Stimulated activated CD4-positive, alpha-beta T cell treated with anti-CD3 and anti-CD28 coated beads, Interleukin-4, amount 100 ng/mL, for 1 hour (primary cell): ENCODE measurements around the gene FBXL17.
"Not testable (repeated sequence)": the region's sequence is repeated elsewhere in the genome, so short reads cannot be mapped to it uniquely, and the experiment has no call there.

Source experiments
- DNase-seq: peaks from one replicate; pipeline ENCODE4 v3.0.0-alpha.2; 2020

Gene FBXL17

DNA sequence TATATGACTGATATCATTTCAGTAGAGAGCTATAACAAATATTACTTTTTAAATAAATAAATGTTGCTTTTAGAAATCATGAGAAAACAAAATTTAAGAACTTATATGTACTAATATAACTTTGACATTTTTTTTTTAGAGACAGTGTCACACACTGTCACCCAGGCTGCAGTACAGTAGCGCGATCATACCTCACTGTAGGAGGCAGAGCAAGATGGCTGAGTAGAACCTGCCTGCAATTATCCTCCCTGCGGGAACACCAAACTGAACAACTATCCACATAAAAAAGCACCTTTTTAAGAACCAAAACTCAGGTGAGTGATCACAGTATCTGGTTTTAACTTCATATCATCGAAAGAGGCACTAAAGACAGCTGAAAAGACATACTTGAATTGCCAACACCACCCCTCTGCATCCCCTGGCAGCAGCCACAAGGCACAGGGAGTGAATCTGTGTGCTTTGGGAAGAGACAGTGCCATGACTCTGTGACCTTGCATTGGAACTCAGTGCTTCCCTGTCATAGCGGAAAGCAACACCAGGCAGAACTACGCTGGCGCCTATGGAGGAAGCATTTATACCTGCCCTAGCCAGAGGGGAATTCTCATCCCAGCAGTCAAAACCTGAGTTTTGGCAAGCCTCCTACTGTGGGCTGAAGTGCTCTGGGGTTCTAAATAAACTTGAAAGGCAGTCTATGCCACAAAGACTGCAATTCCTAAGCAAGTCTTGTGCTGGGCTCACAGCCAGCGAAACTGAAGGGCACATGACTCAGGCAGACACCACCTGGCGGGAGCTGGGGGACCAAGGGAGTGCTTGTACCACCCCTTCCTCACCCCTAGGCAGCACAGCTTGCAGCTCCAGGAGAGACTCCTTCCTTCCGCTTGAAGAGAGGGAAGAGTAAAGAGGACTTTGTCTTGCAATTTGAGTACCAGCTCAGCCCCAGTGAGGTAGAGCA is 142.7 kb downstream of the FBXL17 start:
- no peak for DNase-seq

DNA sequence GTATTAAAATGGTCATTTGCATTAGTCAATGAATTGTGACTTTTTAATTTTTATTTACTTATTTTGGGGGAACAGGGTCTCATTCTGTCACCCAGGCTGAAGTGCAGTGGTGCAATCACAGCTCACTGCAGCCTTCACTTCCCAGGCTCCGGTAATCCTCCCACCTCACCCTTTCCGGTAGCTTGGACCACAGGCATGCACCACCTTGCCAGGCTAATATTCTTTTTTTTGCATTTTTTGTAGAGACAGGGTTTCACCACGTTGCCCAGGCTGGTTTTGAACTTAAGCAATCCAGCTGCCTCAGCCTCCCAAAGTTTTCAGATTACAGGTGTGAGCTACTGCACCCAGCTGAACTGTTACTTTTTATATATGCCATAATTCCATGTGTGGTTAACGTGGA is 143.4 kb downstream of the FBXL17 start:
- DNase-seq = no peak

DNA sequence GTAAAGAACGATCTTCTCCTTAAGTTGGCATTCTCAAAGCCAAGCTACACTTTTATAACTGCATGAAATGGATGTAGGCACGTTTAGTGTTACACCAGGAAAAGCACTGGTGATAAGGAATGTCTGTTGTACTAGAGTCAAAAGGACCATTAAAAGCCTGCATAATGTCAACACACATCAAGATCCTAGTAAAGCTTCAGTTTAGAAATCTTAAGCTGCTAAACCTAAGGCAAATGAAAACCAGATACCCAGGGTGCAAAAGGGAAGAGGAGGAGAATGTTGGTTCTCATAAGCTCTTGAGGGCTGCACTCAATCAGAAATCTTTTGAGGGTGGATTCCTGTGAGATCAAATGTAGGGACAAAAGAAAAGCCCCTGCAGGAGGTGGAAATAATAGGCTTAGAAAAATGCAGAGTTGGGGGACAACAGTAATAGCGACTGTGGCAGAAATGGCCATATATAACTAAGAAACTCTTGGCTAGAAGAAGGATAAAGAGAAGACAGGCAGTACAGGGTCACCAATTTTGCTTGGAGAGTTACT is 148.2 kb downstream of the FBXL17 start:
- no peak for DNase-seq

DNA sequence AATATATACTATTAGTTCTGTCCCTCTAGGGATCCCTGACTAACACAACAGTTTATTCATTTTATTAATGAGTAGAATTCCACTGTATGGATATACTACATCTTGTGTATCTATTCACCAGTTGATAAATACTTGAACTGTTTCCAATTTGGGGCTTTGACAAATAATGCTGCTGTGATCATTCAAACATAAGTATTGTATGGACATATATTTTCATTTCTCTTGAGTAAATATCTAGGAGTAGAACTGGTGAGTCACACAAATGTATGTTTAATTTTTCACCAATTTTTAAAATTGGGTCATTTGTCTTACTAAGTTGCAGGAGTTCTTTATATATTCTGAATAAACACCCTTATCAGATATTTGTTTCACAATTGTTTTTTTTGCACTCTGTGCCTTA is 149.1 kb downstream of the FBXL17 start:
- DNase-seq = no peak

DNA sequence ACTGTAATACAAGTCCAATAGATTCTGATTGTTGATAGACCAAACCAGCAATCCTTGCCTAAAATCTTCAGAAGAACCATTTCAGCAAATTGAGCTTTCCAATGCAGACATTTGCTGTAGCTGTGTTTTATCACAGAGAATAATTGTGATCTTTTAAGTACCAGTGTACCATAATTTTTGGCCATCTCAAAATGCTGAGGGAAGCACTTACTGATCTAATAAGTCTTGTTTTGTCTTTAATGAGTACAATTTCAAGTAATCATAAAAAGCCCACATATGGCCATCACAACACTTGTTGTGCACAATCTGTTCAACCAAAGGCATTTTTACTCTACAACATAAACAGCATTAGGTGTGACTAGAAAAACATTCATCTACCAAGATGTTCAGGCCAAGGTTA is 159.9 kb downstream of the FBXL17 start:
- no peak for DNase-seq

DNA sequence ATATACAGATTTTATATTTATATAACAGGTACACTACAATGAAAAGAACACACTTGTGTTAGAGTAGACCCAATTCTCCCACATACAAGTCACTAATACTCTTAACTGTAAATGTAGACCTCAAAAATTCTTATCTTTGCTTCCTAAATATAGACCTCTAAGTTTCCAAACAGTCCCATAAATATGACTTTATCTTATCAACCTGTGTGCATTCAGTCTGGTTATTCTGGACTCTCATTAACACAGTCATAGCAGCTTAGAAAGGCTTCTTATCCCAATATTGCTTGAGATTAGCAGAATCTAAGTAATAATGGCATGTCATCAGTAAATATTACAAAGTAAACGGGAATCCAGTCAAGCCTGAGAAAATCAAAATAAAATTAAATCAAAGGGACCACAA is 161.1 kb downstream of the FBXL17 start:
- DNase-seq = no peak

DNA sequence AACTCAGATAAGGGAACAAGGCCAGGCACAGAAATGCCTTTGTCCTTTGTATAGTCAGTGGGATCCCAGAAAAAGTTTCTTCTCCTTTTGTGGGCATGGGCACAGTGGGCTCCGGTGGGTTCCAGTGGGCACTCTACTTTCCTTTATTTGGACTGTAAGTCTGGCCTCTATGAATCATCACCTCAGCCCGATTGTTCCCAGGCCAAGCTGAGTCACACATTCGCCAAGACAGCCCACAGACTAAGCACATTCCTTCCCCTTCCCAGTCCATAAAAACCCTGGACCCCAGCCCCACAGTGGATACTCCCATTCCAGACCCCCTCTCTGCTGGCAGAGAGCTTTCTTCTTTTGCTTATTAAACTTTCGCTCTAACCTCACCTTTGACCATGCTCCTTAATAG is 165.0 kb downstream of the FBXL17 start:
- DNase-seq = no peak

DNA sequence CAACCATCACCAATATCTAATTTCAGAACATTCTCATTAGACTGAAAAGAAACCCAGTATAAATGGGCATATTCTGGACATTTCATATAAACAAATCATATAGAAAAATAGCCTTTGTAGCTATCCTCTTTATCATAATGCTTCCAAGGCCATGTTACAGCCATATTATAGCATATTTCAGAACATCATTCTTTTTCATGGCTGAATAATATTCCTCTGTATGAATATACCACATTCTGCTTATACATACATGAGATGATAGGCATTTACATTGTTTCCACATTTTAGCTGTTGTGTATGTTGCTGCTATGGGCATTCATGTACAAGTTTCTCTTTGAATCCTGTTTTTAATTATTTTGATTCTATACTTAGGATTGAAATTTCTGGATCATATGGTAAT is 167.0 kb downstream of the FBXL17 start:
- DNase-seq = no peak

DNA sequence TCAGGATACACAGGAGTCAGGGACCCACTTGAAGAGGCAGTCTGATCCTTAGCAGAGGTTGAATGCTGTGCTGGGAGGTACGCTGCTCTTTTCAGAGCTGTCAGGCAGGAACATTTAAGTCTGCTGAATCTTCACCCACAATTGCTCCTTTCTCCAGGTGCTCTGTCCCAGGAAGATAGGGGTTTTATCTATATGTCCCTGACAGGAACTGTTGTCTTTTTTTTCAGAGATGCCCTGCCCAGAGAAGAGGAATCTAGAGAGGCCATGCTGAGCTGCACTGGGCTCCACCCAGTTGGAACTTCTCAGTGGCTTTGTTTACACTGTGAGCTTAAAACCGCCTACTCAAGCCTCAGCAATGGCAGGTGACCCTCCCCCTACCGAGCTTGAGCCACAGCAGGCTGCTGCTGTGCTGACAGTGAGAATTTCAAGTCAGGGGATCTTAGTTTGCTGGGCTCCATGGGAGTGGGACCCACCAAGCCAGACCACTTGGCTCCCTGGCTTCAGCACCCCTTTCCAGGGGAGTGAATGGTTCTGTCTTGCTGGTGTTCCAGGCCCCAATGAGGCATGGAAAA is 169.0 kb downstream of the FBXL17 start:
- no peak for DNase-seq

DNA sequence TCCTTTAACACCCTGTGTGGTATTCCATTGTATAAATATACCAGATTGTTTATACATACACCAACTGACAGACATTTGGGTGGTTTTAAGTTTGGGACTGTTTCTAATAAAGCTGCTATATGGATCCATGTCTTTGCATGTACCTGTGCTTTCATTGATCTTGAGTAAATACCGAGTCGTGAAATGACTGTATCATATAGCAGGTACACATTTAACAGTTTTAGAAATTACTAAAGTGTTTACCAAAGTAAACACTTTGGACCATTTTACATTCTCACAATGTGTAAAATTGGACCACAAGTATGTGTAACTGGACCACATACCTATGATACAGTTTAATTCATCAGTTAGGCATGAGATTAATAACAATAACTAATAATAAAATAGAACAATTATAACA is 175.2 kb downstream of the FBXL17 start:
- DNase-seq = no peak

DNA sequence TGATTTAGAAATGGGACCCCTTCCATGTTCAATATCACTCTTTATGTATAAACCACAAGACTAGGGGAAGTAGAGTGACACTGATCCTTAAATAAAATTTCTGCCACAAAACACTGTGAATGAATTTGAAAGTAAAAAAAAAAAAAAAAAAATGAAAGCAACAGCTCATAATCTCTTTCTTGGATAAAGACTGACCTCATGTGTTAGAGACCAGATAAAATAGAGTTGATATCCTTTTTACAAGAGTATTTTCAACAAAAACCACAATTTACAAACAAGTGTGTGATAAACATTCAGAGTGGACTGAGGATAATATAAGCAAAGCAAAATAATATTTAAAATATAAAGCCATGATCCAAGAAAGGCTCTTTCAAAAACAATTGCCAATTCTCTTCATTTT is 180.2 kb downstream of the FBXL17 start:
- no peak for DNase-seq

DNA sequence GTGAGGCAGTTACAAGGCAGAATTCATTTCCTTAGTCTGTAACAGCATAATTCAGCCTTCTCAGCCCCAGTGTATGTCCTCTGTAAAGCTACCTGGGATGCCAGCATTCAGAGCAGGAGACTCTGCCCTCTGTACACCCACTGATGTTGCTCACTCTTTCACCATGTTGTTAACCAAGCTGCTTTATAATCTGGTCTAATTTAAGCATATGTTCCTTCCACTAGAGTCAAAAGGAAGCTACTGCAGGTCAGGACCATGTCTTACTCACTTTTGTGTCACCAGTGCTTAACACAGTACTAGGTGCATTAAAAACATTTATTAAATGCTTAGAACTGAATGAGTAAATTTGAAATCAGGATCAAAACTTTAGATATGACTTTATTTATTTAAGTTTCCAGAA is 185.6 kb downstream of the FBXL17 start:
- no peak for DNase-seq

DNA sequence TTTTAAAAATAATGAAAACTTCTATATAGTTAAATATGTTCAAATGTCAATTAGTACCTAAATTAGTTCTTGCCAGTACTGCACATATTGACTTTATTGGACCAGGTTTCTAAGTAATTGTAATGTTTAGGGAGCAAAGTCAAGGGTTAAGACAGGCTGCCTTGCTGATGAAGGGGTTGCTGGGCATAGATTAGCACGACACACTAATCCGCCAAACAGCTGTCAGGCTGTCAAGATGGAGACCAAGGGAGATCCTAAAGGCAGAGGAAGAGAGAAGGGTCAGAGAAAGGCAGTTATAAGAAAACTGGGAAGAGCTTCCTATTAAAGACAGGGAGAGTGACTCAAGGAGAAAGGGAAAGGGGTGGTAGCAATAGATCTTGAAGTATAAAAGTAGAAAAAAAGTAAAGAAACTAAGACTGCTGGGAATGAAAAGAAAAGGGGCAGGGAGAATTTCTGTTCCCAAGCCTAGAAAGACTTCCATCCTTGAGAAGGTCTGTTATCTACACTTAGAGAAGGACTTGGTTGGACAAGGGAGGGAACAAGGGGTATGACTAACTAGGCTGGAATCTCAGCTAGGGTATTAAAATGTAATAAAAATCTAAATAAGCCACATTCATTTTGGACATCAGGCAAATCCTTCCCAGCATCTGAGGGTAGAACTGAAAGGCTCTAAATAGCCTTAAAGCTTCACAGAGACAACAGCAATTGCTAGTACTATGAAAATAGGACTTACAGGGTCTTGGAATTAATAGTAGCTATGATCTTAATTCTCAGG is 188.7 kb downstream of the FBXL17 start:
- DNase-seq = no peak

DNA sequence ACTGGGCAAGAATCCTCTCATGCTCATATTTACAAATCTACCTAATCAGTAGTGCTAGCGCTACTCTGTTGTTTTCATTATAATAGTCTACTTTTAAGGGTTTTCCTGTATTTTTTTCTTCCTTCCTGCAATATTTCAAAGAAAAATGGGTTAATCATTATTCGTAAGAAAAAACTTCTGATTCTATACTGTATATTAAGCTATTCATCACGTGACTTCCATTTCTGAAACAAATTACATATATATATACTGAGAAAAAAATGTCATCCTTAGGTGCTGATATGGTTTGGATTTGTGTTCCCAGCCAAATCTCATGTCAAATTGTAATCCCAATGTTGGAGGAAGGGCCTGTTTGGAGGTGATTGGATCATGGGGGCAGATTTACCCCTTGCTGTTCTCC is 197.0 kb downstream of the FBXL17 start:
- DNase-seq = no peak

DNA sequence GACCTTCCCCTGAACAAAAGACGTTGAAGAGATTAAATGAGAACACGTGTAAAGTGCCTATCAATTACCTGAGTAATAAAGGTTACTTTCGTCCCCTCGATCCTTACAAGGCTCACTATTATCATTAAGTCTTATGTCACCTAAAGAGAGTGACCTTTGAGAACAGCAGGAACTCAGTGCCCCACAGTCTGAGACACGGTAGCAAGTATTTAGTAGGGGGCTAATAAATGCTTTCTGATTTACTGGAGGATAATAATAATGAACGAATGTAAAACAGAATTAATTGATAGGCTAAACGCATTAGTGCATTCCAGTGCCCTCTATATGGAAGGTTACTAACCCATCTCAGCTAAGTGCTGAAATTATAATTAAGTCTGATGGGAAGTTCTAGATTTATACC is 199.9 kb downstream of the FBXL17 start:
- no peak for DNase-seq

DNA sequence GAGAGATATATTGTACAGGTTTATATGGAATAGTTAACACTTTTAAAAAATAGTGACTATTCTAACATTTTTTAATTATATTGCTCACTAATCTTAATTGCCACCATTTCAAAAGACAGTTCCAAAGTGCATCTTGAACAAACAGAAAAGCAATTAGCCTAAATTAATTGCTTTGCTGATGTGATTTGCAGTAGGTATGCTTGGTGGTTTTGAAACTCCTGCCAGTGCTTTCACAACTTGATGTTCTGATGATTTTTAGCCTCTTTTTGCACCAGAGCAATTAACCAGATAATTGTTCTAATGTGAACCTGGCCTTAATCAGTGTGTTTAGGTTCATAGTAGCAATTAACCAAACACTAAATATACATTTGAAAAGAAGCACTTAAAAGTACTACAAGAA is 207.6 kb downstream of the FBXL17 start:
- no peak for DNase-seq

DNA sequence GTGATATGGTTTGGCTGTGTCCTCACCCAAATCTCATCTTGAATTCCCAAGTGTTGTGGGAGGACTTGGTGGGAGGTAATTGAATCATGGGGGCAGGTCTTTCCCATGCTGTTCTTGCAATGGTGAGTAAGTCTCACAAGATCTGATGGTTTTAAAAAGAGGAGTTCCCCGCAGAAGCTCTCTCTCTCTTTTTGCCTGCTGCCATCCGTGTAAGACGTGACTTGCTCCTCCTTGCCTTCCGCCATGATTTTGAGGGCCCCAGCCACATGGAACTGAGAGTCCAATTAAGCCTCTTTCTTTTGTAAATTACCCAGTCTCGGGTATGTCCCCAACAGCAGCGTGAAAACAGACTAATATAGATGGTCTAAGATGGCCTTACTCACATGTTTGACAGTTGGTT is 210.1 kb downstream of the FBXL17 start:
- DNase-seq = no peak

DNA sequence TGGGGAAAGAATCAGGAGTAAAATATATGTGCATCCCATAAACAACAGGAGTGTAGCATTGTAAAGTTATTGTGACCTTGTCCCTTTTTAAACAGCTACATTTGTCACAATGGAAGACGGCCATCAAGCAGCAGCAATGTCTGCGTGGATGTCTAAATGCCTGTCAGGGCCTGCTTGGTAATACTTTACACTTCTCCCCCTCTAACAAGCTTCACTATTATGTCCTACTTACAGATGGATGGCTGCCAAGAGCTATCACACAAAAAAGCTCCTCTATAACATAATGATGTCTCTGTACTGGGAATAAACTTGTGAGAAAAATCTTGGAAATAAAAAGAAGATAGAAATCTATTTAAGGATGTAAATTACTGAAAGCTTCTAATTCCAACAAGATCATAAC is 213.0 kb downstream of the FBXL17 start:
- no peak for DNase-seq

DNA sequence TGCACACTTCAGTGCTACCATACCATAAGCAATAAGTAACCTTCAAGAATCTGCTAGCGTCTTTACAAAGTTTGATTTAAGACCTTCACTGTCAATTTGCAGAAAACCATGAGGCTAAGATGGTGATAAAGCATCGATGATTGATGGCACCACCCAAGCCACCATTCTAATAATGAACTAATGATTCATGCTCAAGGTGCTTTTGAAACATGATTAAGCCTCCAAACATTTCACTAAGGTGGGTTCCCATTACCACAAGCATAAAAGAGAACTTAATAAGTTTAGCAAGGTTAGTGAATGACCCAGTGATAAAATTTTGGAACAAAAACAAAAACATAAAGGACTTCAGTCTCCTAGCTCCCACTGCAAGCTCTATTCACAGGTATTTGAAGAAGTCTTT is 214.7 kb downstream of the FBXL17 start:
- no peak for DNase-seq

DNA sequence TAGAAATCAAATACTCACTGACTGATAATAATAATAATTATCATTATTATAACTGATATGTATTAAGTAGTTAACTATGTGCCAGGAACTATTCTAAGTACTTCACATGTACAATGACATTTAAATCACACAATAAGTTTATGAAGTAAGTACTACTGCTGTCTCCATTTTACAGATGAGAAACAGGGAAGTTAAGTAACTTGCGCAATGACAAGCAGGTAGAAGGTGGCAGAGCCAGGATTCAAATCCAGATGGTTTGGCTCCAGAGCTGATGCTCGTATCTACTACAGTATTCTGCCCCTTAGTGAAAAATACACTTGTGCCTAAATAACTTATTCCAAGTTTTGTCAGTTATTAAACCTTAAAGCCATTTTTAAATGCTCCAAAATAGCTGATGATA is 217.3 kb downstream of the FBXL17 start:
- no peak for DNase-seq

DNA sequence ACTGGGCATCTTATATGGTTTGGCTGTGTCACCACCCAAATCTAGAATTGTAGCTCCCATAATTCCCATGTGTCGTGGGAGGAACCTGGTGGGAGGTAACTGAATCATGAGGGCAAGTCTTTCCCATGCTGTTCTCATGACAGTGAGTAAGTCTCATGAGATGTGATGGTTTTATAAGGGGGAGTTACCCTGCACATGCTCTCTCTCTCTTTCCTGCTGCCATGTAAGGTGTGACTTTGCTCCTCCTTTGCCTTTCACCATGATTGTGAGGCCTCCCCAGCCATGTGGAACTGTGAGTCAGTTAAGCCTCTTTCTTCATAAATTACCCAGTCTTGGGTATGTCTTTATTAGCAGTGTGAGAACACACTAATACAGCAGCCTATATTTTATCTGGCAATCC is 229.0 kb downstream of the FBXL17 start:
- not testable (repeated sequence) for DNase-seq

DNA sequence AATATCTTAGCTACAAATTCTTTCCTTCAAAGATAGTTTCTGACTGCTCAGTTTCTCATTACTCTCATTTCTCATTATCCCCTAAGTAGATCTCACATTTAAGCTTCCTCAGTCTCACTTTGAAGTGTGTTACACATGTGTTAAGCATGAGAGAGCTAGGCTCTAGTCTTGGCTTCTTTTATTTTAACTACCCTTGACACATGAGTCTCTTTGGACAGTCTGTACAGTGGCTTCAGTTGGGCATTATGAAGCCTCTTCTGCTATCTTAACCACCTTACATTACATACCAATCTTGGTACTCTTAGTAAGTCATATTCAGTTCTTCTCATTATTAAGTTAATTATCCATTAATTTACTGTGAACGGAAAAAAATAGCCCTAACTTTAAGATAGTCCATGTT is 232.5 kb downstream of the FBXL17 start:
- DNase-seq = no peak

DNA sequence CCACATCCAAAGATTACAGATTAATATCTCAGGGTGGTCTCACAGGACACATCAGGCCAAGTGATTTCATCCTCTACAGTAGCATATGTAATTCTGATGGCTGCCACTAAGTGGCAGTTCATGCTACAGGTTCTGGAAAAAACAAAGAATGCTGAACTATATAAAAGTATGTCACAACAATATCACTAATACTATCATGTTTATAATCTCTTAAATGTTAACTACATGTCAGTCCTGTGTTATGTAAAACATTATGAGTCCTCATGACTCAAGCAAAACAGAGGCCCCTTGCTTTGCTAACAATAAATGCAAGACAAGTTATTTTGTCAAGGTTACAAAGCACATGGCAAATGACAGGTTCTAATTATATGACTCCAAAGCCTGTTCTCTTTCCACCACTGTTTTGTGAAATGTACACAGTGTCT is 233.2 kb downstream of the FBXL17 start:
- DNase-seq = no peak

DNA sequence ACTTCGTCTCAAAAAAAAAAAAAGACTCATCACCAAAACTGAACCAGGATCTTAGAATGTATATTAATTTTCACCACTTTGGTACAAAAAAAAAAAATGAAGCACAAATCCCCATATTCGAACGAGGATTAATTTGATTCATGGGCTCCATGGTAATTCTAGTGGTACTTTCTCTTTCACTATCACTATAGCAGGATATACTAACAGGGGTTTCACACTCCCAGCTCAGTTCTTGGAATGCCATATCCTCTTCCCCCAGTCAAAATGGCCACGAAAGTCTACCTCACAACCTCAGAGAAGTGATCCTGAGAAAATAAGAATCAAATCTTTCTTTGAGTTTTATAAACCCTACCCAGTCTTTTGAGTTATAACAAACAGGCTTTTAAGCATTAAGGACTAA is 235.7 kb downstream of the FBXL17 start:
- DNase-seq = no peak
